Stimulated activated CD4-positive, alpha-beta T cell treated with anti-CD3 and anti-CD28 coated beads, Interleukin-4, amount 100 ng/mL, for 48 hours (primary cell): ENCODE measurements around the gene DMD.
A peak's percentile ranks its signal among the peaks of the same experiment; 100 is the strongest.
"Not testable (repeated sequence)": the region's sequence is repeated elsewhere in the genome, so short reads cannot be mapped to it uniquely, and the experiment has no call there.

Experiments
- DNase-seq, 2 donors: peaks; one replicate each; pipeline ENCODE4 v3.0.0-alpha.2; 2020; ENCODE audit warnings: low read depth in 2 of 2

DMD gene

GRCh38 chrX:31440546-31440945, 1770.8 kb downstream of the DMD start:
- no peak for DNase-seq

GRCh38 chrX:31436424-31436823, 1774.9 kb downstream of the DMD start:
- DNase-seq = no peak

- no peak for DNase-seq
Measured at GRCh38 chrX:31435592-31435991, 1775.8 kb downstream of the DMD start.

GRCh38 chrX:31433856-31434255, 1777.5 kb downstream of the DMD start:
- no peak for DNase-seq

- DNase-seq = no peak
Measured at GRCh38 chrX:31429915-31430314, 1781.4 kb downstream of the DMD start.

GRCh38 chrX:31423609-31424189, 1787.7 kb downstream of the DMD start:
- peak in 1 of 2 donors; percentile 0 for DNase-seq

- DNase-seq = no peak
Measured at GRCh38 chrX:31421441-31421840, 1789.9 kb downstream of the DMD start.

GRCh38 chrX:31420711-31421151, 1790.6 kb downstream of the DMD start:
- DNase-seq = no peak

- no peak for DNase-seq
Measured at GRCh38 chrX:31420302-31420701, 1791.0 kb downstream of the DMD start.

- DNase-seq = no peak
Measured at GRCh38 chrX:31397119-31397518, 1814.2 kb downstream of the DMD start.

GRCh38 chrX:31392513-31392912, 1818.8 kb downstream of the DMD start:
- DNase-seq = no peak

GRCh38 chrX:31388946-31389345, 1822.4 kb downstream of the DMD start:
- no peak for DNase-seq

- no peak for DNase-seq
Measured at GRCh38 chrX:31384471-31384870, 1826.9 kb downstream of the DMD start.

- no peak for DNase-seq
Measured at GRCh38 chrX:31383991-31384390, 1827.4 kb downstream of the DMD start.

- not testable (repeated sequence) for DNase-seq
Measured at GRCh38 chrX:31378973-31379372, 1832.4 kb downstream of the DMD start.

GRCh38 chrX:31377821-31378220, 1833.5 kb downstream of the DMD start:
- DNase-seq = not testable (repeated sequence)

GRCh38 chrX:31376408-31377022, 1834.8 kb downstream of the DMD start:
- DNase-seq = no peak

GRCh38 chrX:31374786-31375185, 1836.6 kb downstream of the DMD start:
- DNase-seq = no peak

- DNase-seq = no peak
Measured at GRCh38 chrX:31371956-31372355, 1839.4 kb downstream of the DMD start.

GRCh38 chrX:31367816-31368215, 1843.5 kb downstream of the DMD start:
- no peak for DNase-seq

GRCh38 chrX:31366041-31366440, 1845.3 kb downstream of the DMD start:
- DNase-seq = no peak

GRCh38 chrX:31356275-31357212, 1854.8 kb downstream of the DMD start:
- DNase-seq = no peak
